Retinal pigment epithelial cell (primary cell): ENCODE measurements around the gene NFIC.
"Not testable (repeated sequence)": the region's sequence is repeated elsewhere in the genome, so short reads cannot be mapped to it uniquely, and the experiment has no call there.

ENCODE experiments used
- DNase-seq: peaks from one replicate; pipeline ENCODE4 v3.0.0-alpha.2; 2010; ENCODE audit warnings: low read depth
- H3K4me3 ChIP-seq: 2 replicates; pipeline ENCODE4 v1.5.1; 2011; ENCODE audit warnings: mild to moderate bottlenecking, low read length, control low read depth, moderate library complexity
- CTCF ChIP-seq: conservative IDR thresholded peaks from 2 replicates; pipeline ENCODE4 v1.5.1; 2011; ENCODE audit warnings: low read depth, low read length, control low read depth, inconsistent platforms

Gene NFIC

GRCh38 chr19:3411636-3412035 is 45.3 kb downstream of the NFIC start:
- no peak for TF ChIP-seq CTCF
- DNase-seq: no peak
- no peak overlapping the region for H3K4me3 ChIP-seq

GRCh38 chr19:3412066-3412465 is 45.7 kb downstream of the NFIC start:
- no peak for DNase-seq
- no peak for TF ChIP-seq CTCF
- no peak overlapping the region for H3K4me3 ChIP-seq

GRCh38 chr19:3413796-3414327 is 47.5 kb downstream of the NFIC start:
- no peak for DNase-seq
- TF ChIP-seq CTCF: no peak
- no peak overlapping the region for H3K4me3 ChIP-seq

GRCh38 chr19:3415695-3416094 is 49.3 kb downstream of the NFIC start:
- no peak for TF ChIP-seq CTCF
- no peak for DNase-seq
- no peak overlapping the region for H3K4me3 ChIP-seq

- no peak overlapping the region for H3K4me3 ChIP-seq
- no peak for TF ChIP-seq CTCF
- DNase-seq: no peak
These were observed 53.9 kb downstream of the NFIC start for GRCh38 chr19:3420244-3420755.

GRCh38 chr19:3420909-3421619 is 54.7 kb downstream of the NFIC start:
- no peak for TF ChIP-seq CTCF
- H3K4me3 ChIP-seq: no peak overlapping the region
- no peak for DNase-seq

- not testable (repeated sequence) for DNase-seq, H3K4me3 ChIP-seq
These were observed 55.3 kb downstream of the NFIC start for GRCh38 chr19:3421656-3422055.
